NCI-H2029 treated with DMSO at 0.1 percent for 48 hours (cell line): ENCODE data around the gene NEK10.

Source experiments
- DNase-seq: peaks from one replicate; lab custom pipeline; 2025; lab: John Stamatoyannopoulos, UW

Gene NEK10

GRCh38 chr3:27244374-27244773 is 124.8 kb downstream of the NEK10 start:
- no peak for DNase-seq

- DNase-seq = no peak
Measured at GRCh38 chr3:27239951-27240350, 129.2 kb downstream of the NEK10 start.

GRCh38 chr3:27228805-27229204 is 140.4 kb downstream of the NEK10 start:
- no peak for DNase-seq

- DNase-seq = no peak
Measured at GRCh38 chr3:27224197-27224596, 145.0 kb downstream of the NEK10 start.

- no peak for DNase-seq
Measured at GRCh38 chr3:27221264-27221932, 147.8 kb downstream of the NEK10 start.

GRCh38 chr3:27220166-27220565 is 149.0 kb downstream of the NEK10 start:
- no peak for DNase-seq

- DNase-seq = no peak
Measured at GRCh38 chr3:27219127-27219845, 149.9 kb downstream of the NEK10 start.

GRCh38 chr3:27216955-27217552 is 152.1 kb downstream of the NEK10 start:
- DNase-seq = no peak

- no peak for DNase-seq
Measured at GRCh38 chr3:27216295-27216855, 152.8 kb downstream of the NEK10 start.

- DNase-seq = no peak
Measured at GRCh38 chr3:27213450-27213849, 155.7 kb downstream of the NEK10 start.

- DNase-seq = no peak
Measured at GRCh38 chr3:27209617-27210264, 159.4 kb downstream of the NEK10 start.

- DNase-seq = no peak
Measured at GRCh38 chr3:27208961-27209616, 160.1 kb downstream of the NEK10 start.

GRCh38 chr3:27202959-27203358 is 166.2 kb downstream of the NEK10 start:
- DNase-seq = no peak

- no peak for DNase-seq
Measured at GRCh38 chr3:27201492-27201891, 167.7 kb downstream of the NEK10 start.

GRCh38 chr3:27200721-27201489 is 168.3 kb downstream of the NEK10 start:
- no peak for DNase-seq

GRCh38 chr3:27194861-27195483 is 174.2 kb downstream of the NEK10 start:
- DNase-seq = no peak

- DNase-seq = no peak
Measured at GRCh38 chr3:27193056-27193455, 176.1 kb downstream of the NEK10 start.

GRCh38 chr3:27186013-27186412 is 183.2 kb downstream of the NEK10 start:
- no peak for DNase-seq

GRCh38 chr3:27185231-27185989 is 183.8 kb downstream of the NEK10 start:
- DNase-seq = no peak

- DNase-seq = no peak
Measured at GRCh38 chr3:27184261-27184660, 184.9 kb downstream of the NEK10 start.
